SK-N-MC (cell line): Measurements from ENCODE around the gene MIS18BP1.

ENCODE experiments used
- EZH2 ChIP-seq: fragments of 200-600 bp; sonication (generic); IDR thresholded peaks from one replicate; pipeline ENCODE4 v1.6.1; 2017; ENCODE audit warnings: antibody characterized with exemption
- FOXP2 ChIP-seq: optimal IDR thresholded peaks from 2 replicates; pipeline ENCODE3; 2011; ENCODE audit warnings: mild to moderate bottlenecking, moderate library complexity; ENCODE audit not compliant: insufficient read depth; ENCODE audit errors: extremely low read length, control extremely low read depth
- POLR2AphosphoS5 ChIP-seq: IDR thresholded peaks from 2 replicates; pipeline ENCODE4 v1.6.1; 2012; ENCODE audit warnings: mild to moderate bottlenecking, low read depth, low read length, borderline replicate concordance

DNA sequence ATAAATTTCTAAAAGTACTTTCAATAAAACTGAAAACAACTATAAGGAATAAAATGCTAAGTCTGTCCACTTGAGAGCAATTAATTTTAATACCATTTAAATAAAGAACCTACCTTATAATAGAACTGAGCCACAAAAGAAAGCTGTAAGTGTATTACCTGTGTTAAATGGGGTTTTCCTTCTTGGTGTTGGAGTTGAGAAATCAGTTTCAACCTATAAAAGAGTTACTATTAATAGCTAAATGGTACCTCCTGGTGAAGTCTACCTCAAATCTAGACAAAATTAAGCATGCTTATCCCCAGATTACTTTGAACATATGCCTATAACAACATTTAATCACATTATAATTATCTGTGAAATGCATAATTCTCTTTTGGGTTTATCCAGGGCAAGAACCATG lies 48.8 kb downstream of the MIS18BP1 start:
- no peak for TF ChIP-seq POLR2AphosphoS5
- no peak for TF ChIP-seq EZH2
- no peak for TF ChIP-seq FOXP2
